Tibial nerve (tissue), 4 donors: Measurements from ENCODE around the gene KIR3DL1.
"Not testable (repeated sequence)": the region's sequence is repeated elsewhere in the genome, so short reads cannot be mapped to it uniquely, and the experiment has no call there.

ENCODE experiments used
- EP300 ChIP-seq, 2 donors: sonication (generic); formaldehyde crosslinking; IDR thresholded peaks; one replicate each; pipeline ENCODE4 v1.6.1; 2017; ENCODE audit warnings: antibody characterized with exemption in 2 of 2, mild to moderate bottlenecking in 1 of 2
- POLR2A ChIP-seq, 2 donors: fragments of 450-650 bp; IDR thresholded peaks; one replicate each; pipeline ENCODE4 v1.6.1; 2017; ENCODE audit warnings: antibody characterized with exemption in 2 of 2, mild to moderate bottlenecking in 2 of 2, moderate library complexity in 2 of 2
- TF ChIP-seq, protein P1 (sequence below), 5 experiments: fragments of 200-600 bp in 3 of 5; fragments of 450-650 bp in 2 of 5; sonication (generic) in 3 of 5; IDR thresholded peaks; one replicate each; pipeline ENCODE4 v1.5.1; 2016 to 2019; ENCODE audit warnings: antibody characterized with exemption in 5 of 5, mild to moderate bottlenecking in 3 of 5, moderate library complexity in 2 of 5

DNA sequence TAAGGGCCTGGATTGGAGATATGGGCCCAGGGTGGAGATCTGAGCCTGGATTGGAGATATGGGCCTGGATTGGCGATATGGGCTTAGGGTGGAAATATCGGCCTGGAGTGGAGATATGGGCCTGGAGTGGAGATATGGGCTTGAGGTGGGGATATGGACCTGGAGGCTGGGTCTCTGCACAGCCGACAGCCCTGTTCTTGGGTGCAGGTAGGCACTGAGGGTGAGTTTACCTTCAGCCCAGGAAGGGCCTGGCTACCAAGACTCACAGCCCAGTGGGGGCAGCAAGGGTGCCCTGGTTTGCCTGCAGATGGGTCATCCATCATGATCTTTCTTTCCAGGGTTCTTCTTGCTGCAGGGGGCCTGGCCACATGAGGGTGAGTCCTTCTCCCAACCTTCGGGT is 45.8 kb upstream of the KIR3DL1 start:
- TF ChIP-seq, protein P1, sequence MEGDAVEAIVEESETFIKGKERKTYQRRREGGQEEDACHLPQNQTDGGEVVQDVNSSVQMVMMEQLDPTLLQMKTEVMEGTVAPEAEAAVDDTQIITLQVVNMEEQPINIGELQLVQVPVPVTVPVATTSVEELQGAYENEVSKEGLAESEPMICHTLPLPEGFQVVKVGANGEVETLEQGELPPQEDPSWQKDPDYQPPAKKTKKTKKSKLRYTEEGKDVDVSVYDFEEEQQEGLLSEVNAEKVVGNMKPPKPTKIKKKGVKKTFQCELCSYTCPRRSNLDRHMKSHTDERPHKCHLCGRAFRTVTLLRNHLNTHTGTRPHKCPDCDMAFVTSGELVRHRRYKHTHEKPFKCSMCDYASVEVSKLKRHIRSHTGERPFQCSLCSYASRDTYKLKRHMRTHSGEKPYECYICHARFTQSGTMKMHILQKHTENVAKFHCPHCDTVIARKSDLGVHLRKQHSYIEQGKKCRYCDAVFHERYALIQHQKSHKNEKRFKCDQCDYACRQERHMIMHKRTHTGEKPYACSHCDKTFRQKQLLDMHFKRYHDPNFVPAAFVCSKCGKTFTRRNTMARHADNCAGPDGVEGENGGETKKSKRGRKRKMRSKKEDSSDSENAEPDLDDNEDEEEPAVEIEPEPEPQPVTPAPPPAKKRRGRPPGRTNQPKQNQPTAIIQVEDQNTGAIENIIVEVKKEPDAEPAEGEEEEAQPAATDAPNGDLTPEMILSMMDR (IDR thresholded peaks at IDR 0.05) = not testable (repeated sequence)
- TF ChIP-seq EP300, POLR2A (IDR thresholded peaks at IDR 0.05): not testable (repeated sequence)
